ENCODE measurements around the gene ZNF805.
A peak's percentile ranks its signal among the peaks of the same experiment; 100 is the strongest.
"Not testable (repeated sequence)": the region's sequence is repeated elsewhere in the genome, so short reads cannot be mapped to it uniquely, and the experiment has no call there.

ZNF805 gene

DNA sequence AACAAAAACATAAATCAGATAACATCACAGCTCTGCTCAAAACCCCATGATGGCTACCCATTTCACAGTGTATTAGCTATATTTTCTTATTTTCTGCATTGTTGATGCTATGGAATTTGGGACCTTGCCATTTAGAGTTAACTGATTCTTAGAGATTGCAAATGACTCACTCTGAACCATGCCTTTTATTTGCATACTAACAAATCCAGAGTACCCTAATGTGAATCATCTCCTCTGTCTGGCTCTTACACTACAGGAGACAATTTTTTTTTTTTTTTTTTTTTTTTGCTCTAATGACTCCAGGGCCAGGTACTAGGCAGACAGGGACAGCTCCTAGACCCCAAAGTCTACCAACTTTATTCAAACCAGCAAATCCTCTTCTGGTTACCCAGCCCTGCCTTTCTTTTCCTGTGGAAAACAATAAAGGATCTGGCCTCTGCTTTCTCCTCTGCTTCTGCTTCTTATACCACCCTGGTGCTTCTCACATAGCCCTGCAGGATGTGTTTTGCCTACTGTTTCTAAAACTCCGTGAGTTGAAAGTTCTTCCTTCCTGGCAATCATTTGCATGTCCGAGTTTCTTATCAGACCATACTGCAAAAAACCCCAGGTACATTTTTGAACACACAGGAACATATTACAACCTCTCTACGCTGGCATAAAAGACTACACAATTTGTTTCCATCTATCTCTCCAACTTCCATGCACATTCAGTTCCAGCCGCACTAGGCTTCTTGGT is 29.3 kb downstream of the ZNF805 start:
- no peak for DNase-seq

DNA sequence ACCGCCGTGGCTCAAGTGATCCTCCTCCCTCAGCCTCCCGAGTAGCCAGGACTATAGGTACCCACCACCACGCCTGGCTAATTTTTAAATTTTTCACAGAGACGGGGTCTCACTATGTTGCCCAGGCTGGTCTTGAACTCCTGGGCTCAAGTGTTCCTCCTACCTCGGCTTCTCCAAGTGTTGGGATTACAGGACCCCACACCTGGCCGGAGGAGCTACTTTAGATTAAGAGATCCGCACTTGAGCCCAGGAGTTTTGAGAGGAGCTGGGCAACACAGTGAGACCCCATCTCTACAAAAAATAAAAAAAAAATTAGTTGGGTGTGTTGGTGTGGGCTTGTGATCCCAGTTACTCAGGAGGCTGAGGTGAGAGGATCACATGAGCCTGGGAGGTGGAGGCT is 30.8 kb downstream of the ZNF805 start:
- DNase-seq: no peak

DNA sequence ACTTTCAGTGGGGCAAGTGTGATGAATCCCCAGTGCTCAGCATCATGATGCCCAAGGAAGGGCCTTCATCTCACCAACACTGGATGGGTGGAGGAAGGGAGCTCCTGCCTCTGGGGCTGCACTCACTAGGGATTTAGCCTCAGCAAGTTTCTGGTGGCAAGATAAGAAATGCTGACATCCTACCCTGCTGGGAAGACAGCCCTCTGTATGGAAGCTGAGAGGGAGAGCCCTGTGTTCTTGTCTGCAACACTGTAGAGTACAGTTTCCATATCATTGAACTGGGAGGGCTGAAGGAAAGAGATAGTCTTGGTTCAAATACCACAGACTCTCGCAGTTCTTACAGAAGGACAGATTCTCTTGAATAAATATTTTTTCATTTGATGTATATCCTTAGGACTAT is 32.6 kb downstream of the ZNF805 start:
- DNase-seq: no peak

DNA sequence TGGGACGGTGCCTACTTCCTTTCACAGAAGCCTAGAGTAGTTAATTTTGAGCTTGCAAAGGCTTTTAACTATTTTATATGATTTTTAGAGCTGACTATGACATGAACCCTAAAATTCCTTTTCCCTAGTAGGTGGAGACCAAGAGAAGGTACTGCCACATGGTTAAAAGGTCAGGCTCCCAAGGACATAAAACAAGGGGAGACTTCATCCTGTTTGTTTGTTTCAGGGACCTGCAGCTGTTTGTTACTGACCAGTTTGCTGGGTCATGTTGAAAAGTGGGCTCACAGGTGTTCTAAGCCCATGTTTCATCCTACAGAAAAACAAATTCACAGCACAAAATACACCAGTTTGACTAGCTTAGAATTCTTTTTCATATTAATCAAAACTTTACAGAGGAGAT is 36.0 kb downstream of the ZNF805 start:
- no peak for DNase-seq

DNA sequence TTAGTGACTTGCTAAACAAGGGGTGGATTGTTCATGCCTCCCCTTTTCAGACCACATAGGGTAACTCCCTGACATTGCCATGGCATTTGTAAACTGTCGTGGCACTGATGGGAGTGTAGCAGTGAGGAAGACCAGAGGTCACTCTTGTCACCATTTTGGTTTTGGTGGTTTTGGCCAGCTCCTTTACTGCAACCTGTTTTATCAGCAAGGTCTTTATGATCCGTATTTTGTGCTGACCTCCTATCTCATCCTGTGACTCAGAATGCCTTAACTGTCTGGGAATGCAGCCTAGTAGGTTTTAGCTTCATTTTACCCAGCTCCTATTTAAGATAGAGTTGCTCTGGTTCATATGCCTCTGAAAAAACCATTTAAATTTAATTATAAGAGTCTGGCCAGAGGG is 38.0 kb downstream of the ZNF805 start:
- DNase-seq: not testable (repeated sequence)

DNA sequence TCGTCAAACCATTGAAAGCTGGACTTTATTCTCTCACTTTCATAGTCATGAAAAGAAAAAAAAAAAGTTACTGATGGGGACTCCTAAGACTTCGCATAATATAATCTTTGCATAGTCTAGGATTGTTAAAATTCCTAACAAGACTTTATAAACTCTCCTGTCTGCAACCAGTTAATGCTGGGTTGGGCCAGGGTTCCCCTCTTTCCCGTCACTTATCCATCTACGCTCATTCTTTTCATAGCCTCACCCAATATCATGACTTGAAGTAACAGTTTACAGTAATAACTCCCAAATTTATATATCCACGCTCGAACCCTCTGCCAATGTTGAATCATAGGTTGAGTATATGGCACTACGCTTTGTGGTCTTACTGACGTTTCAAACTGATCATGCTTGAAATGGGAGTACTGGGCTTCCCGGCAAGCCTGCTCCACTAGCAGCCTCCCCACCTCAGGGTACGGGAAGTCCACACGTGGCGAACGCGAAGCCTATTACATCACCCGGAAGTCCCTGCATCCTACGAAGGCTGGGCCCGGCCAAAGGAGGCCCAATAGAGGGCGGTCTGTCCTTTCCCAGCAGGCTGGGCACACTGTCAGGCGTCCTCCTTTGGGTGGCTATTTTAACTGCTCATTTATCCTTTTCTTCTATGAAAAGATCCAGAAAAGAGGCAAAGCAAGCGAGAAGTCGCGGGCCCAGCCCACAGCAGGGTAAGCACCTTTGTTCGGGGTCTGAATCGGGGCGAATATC is 39.2 kb downstream of the ZNF805 start:
- peak; percentile 59 for DNase-seq

DNA sequence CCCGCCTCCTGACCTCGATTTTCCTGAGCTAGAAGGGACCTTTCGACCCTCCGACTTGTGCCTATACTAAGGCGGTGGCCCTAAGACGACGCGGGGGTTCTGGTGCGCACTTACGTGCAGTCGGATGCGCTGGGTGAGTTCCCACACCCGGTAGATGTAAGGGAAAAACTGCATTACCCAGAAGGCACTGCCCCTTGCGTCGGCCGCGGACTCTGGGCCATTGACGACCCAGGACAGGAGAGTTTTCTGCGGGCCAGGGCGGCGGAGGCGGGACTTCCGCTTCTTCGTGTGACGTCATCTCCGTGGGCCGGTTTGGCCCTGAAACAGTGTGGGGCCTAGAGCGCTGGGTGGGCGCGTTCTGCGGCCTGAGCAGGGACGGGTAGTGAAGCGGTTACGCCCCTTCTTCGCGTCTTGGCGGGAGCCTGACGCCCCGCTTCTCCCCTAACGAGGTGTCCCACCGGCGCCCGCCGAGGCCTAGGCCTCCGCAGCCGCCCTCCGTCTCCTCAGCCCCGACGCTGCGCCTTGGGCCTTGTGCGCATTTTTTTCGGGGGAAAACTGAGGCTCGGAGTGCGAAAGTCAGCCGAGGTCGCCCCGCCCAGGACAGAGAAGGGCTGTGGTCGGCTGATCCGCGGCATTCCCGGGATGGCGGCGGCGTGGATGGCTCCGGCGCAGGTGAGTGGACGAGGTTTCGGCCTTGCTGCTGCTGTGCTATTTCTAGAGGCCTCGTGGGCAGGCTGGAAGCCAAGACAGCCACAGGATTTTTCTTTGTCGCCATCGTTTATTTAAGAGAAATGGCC is 39.9 kb downstream of the ZNF805 start, which contains the start of gene ZNF460:
Gene ZNF460, plus strand, starts transcription at position 321 of the 797 bp plus-strand sequence. Its CDS starts 322 bp downstream, at position 643.
- DNase-seq: peak; percentile 94

DNA sequence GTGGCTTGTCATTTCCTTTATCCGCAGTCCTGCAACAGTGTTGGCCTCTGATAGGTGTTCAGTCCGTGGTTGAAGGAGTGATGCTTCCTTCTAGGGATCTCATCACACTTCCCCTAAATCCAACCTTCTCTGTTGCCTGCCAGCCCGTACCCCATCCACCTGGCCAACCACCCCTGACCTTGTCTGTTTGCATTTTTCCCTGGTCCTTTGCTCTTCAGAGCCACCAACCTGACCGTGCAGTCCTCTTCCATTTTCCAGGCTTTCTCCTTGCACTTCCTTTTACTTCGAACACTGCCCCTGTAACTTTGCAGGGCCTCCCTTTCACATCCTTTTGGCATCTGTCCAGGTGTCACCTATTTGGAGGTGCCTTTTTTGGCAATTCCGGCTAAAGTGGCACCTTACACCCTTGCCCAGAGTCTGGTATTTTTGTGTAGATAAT is 40.5 kb downstream of the ZNF805 start:
- peak; percentile 11 for DNase-seq

DNA sequence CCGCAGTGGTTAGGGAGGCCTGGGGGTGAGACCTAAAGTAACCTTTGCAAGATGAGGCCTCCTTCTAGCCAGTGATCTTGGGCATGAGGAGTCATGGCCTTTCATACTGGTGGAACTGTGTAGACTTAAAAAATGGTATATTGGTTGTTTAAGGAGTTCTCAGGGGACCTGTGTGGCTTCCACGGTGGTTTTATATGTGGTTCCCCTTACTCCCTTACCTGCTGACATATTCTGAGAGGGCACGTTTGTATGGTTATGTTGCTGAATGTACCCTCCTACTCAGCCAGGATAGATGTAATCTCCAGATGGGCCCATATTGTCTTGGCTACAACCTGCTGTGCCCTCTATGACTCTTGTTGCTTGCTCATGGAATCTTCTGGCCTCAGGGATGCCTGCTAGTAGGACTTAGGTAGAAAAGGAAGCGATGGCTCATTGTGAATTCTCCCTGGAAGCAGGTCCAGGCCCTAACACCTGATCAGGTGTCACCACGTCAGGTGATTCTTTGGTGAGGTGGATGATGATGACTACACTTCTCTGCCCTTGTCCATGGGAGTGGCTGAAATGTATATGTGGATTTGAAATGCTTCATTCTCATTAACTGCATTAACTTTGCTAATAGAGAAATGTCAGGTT is 41.7 kb downstream of the ZNF805 start:
- no peak for DNase-seq

DNA sequence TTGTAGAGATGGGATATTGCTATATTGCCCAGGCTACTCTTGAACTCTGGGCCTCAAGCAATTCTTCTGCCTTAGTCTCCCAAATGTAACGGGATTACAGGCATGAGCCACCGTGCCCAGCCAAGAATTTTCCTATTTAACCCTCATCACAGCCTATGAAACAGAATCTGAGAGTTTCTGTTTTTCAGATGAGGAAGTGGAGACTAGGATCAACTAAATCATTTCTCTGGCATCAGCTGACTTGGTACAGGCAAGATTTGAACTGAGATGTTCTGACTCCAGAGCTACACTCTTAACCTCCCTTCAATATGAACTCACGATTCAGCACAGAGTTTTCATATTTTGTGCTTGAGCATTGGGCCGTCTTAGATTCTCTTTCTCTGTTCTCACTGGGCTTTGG is 47.9 kb downstream of the ZNF805 start:
- DNase-seq: no peak

DNA sequence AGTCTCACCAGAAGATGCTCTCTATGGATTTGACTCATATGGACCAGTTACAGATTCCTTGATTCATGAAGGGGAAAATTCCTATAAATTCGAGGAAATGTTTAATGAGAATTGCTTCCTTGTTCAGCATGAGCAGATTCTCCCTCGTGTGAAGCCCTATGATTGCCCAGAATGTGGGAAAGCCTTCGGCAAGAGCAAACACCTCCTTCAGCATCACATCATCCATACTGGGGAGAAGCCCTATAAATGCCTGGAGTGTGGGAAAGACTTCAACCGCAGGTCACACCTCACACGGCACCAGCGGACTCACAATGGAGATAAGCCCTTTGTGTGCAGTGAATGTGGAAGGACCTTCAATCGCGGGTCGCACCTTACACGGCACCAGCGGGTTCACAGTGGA is 50.5 kb downstream of the ZNF805 start:
- no peak for DNase-seq

DNA sequence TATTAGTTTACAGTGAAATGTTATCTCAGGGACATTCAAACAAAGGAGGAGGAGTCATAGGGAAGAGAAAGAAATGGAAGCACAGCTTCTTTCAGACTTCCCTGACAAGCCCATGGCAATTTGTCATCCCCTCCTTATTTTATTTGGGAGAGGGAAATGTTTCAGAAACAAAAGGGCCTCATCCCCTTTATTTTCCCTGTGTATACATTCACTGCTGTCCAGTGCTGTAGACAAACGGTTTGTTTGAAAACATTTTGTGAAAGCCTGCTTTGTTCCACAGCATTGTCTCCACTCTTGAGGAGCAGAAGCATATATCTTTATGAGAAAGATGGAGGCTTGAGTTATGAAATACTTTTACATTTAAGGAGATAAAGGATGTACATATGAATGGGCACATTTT is 52.1 kb downstream of the ZNF805 start:
- DNase-seq: no peak

DNA sequence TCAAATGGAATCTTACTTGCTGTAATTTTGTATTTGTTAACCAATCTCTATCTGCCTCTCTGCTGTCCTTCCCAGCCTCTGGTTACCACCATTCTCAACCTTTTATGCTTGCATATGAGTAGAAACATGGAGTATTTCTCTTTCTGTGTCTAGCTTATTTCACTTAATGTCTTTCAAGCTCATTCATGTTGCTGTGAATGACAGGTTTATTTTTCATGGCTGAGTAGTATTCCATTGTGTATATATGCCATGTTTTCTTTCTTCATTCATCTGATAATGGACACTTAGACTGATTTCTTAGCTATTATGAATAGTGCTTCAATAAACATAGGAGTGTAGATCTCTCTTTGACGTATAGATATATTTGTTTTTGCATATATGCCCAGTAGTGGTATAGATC is 53.3 kb downstream of the ZNF805 start:
- DNase-seq: no peak

DNA sequence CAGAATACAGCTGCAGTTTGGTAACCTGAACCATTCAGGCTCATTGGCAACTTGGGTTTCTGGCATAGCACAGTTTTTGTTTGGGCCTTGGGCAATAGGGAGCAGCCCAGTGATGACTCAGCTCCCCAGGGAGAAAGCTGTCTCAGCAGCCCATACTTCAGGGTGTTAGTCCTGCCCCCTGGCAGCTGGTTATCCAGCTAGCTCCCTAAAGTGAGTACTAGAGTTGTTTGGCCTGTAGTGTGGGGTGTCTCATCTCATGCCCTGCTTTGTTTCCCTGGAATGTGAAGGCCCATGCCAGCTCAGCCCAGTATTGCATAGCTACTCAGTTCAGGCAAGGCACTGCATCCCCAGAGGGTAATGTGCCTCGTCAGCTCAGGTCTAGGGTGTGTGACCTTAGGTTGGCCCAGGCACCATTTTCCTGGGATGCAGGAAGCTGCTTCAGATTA is 61.6 kb downstream of the ZNF805 start:
- DNase-seq: no peak

DNA sequence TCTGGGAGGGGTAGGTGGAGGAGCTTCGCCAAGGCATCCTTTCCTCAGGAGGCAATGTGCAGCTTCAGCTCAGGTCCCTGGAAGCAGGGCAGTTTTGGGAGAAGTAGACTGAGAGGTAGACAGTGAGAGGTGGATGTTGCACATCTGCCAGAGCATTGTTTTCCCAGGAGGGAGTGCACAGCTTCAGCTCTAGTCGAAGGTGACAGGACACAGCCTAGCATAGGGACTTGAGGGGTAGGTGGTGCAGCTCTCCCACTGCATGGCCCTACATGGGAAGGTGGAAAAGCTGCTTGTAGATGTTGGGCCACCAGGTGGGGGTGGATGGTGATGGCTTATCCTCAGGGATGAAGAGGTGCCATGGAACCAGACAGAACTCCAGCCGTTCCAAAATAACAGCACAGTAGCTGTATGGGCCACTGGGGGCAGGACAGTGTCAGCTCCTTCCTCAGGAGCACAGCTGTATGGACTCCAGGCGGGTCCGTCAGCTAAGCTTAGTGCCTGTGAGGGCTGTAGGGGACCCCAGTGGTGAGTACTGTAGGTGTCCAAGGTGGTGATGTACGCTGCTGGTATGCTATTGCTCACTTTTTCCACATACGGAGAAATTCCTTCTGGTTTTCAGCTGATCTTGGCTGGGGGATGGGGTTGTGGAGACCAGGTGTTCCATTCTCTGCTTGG is 62.4 kb downstream of the ZNF805 start:
- no peak for DNase-seq

Measured in effector CD4-positive, alpha-beta T cell (primary cell).